NT2/D1 (cell line): ENCODE data around the gene AKAP9.

Experiments used
- YY1 ChIP-seq: IDR thresholded peaks from 2 replicates; pipeline ENCODE4 v1.6.1; 2011; ENCODE audit not compliant: insufficient read length, insufficient read depth
- ZNF274 ChIP-seq: IDR thresholded peaks from 2 replicates; pipeline ENCODE4 v1.6.1; 2011; ENCODE audit warnings: mild to moderate bottlenecking, low read depth, low read length

DNA sequence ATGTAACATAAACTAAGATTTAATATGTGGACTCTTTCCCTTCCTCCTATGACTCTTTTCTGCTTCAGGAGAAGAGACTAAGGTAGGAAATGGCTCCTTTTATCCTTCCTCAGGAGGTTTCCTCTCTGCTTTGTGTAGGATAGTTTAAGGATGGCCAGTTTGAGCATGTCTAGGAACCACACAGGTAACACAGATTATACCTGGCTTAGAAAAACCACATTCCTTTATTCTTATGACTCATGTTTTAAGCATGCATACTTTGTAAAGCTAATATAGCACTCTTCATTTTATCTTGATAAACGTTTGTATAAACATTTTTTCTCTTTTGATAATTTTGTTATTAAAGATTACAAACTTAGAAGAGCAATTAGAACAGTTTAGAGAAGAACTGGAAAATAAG, 135.8 kb downstream of the AKAP9 start:
- TF ChIP-seq YY1 (no peak), ZNF274 (no peak)
